SK-N-SH treated with all-trans-retinoic acid at 6 μM for 48 hours (cell line): ENCODE data around the gene FBXW11.

ENCODE experiments used
- ATAC-seq: fragments of 200-7000 bp; cut with Tn5 transposase; 3 replicates; pipeline ENCODE4 v1.9.1; 2020; ENCODE audit warnings: mild to moderate bottlenecking, moderate library complexity
- ARNTL ChIP-seq: fragments of 450-650 bp; formaldehyde crosslinking; IDR thresholded peaks from 2 replicates; pipeline ENCODE4 v1.5.0; 2020; ENCODE audit warnings: low read depth, mild to moderate bottlenecking, moderate library complexity, borderline replicate concordance
- BACH2 ChIP-seq: fragments of 250-450 bp; sonication (Bioruptor Pico); IDR thresholded peaks from 2 replicates; pipeline ENCODE4 v1.9.0; 2021; ENCODE audit warnings: mild to moderate bottlenecking, borderline replicate concordance
- CSDC2 ChIP-seq: fragments of 250-450 bp; sonication (Bioruptor Pico); IDR thresholded peaks from 2 replicates; pipeline ENCODE4 v1.5.0; 2020; ENCODE audit warnings: mild to moderate bottlenecking, moderate library complexity
- ESRRG ChIP-seq: fragments of 250-450 bp; sonication (Bioruptor Pico); IDR thresholded peaks from 2 replicates; pipeline ENCODE4 v1.6.1; 2021; ENCODE audit warnings: mild to moderate bottlenecking
- GLIS3 ChIP-seq: fragments of 250-450 bp; sonication (Bioruptor Pico); IDR thresholded peaks from 2 replicates; pipeline ENCODE4 v1.5.0; 2020; ENCODE audit warnings: mild to moderate bottlenecking, moderate library complexity
- ISL1 ChIP-seq: fragments of 250-450 bp; sonication (Bioruptor Pico); IDR thresholded peaks from 2 replicates; pipeline ENCODE4 v2.1.2; 2022; ENCODE audit warnings: mild to moderate bottlenecking, moderate library complexity
- OSR1 ChIP-seq: fragments of 250-450 bp; sonication (Bioruptor Pico); IDR thresholded peaks from 2 replicates; pipeline ENCODE4 v1.8.0; 2022; ENCODE audit warnings: moderate library complexity, mild to moderate bottlenecking, inconsistent platforms
- PPARA ChIP-seq: fragments of 250-450 bp; sonication (Bioruptor Pico); IDR thresholded peaks from 2 replicates; pipeline ENCODE4 v1.5.0; 2020; ENCODE audit warnings: mild to moderate bottlenecking, borderline replicate concordance
- RARB ChIP-seq: fragments of 250-450 bp; sonication (Bioruptor Pico); IDR thresholded peaks from 2 replicates; pipeline ENCODE4 v1.8.0; 2021; ENCODE audit warnings: mild to moderate bottlenecking, moderate library complexity
- SNAI2 ChIP-seq: fragments of 250-450 bp; sonication (Bioruptor Pico); IDR thresholded peaks from 2 replicates; pipeline ENCODE4 v1.5.0; 2020; ENCODE audit warnings: mild to moderate bottlenecking, moderate library complexity
- TOX ChIP-seq: fragments of 250-450 bp; sonication (Bioruptor Pico); IDR thresholded peaks from 2 replicates; pipeline ENCODE4 v1.8.0; 2021; ENCODE audit warnings: mild to moderate bottlenecking, moderate library complexity, borderline replicate concordance
- ZC3H10 ChIP-seq: fragments of 250-450 bp; sonication (Bioruptor Pico); IDR thresholded peaks from 2 replicates; pipeline ENCODE4 v1.5.1; 2021; ENCODE audit warnings: mild to moderate bottlenecking, moderate library complexity
- ZFP3 ChIP-seq: fragments of 250-450 bp; sonication (Bioruptor Pico); IDR thresholded peaks from 2 replicates; pipeline ENCODE4 v1.5.0; 2020; ENCODE audit warnings: mild to moderate bottlenecking, moderate library complexity
- ZFP30 ChIP-seq: fragments of 450-650 bp; formaldehyde crosslinking; IDR thresholded peaks from 2 replicates; pipeline ENCODE4 v1.5.0; 2022; ENCODE audit warnings: mild to moderate bottlenecking, moderate library complexity
- ZNF565 ChIP-seq: fragments of 450-650 bp; formaldehyde crosslinking; conservative IDR thresholded peaks from 2 replicates; pipeline ENCODE4 v1.5.0; 2020; ENCODE audit warnings: low read depth, mild to moderate bottlenecking, moderate library complexity
- ZNF70 ChIP-seq: fragments of 450-650 bp; formaldehyde crosslinking; IDR thresholded peaks from 2 replicates; pipeline ENCODE4 v1.5.0; 2020; ENCODE audit warnings: mild to moderate bottlenecking, moderate library complexity
- ZNF8 ChIP-seq: fragments of 450-650 bp; formaldehyde crosslinking; IDR thresholded peaks from 2 replicates; pipeline ENCODE4 v1.5.0; 2020; ENCODE audit warnings: mild to moderate bottlenecking, moderate library complexity
- TF ChIP-seq, protein P1 (sequence below): fragments of 250-450 bp; sonication (Bioruptor Pico); IDR thresholded peaks from 2 replicates; pipeline ENCODE4 v1.5.1; 2021; ENCODE audit warnings: mild to moderate bottlenecking, moderate library complexity
- TF ChIP-seq, protein P2 (sequence below): fragments of 250-450 bp; sonication (Bioruptor Pico); IDR thresholded peaks from 2 replicates; pipeline ENCODE4 v1.5.0; 2020; ENCODE audit warnings: mild to moderate bottlenecking, moderate library complexity
- TF ChIP-seq, protein P3 (sequence below): fragments of 250-450 bp; sonication (Bioruptor Pico); IDR thresholded peaks from 2 replicates; pipeline ENCODE4 v1.5.1; 2020; ENCODE audit warnings: low read depth, mild to moderate bottlenecking, moderate library complexity
- TF ChIP-seq, protein P4 (sequence below): fragments of 250-450 bp; sonication (Bioruptor Pico); IDR thresholded peaks from 2 replicates; pipeline ENCODE4 v1.8.0; 2021; ENCODE audit warnings: low read depth, mild to moderate bottlenecking, moderate library complexity, borderline replicate concordance
- TF ChIP-seq, protein P5 (sequence below): fragments of 250-450 bp; sonication (Bioruptor Pico); IDR thresholded peaks from 2 replicates; pipeline ENCODE4 v1.8.0; 2020; ENCODE audit warnings: mild to moderate bottlenecking, moderate library complexity, borderline replicate concordance

FBXW11 gene

DNA sequence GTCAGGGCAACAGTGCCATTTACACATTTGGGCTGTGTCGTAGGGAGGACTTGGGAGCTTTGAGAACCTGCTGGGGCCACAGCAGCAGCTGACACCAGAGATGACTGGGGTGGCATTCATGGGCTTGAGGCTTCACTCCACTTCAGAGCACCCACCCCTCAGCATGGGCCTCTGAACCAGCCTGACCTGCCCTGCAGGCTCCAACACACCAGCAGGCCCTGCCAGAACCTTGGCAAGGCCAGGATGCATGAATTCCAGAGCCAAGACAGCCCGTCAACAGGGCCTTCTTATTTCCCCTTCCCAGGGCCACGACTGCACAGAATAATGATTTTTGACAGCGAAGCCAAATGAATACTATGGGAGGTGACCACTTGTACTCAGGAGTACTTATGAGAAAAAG, 143.8 kb downstream of the FBXW11 start:
- TF ChIP-seq ESRRG (CRISPR knock-in tag), result no peak
- TF ChIP-seq ZFP3 (CRISPR knock-in tag), result no peak
- no peak for TF ChIP-seq SNAI2 (CRISPR knock-in tag)
- TF ChIP-seq, protein P1, sequence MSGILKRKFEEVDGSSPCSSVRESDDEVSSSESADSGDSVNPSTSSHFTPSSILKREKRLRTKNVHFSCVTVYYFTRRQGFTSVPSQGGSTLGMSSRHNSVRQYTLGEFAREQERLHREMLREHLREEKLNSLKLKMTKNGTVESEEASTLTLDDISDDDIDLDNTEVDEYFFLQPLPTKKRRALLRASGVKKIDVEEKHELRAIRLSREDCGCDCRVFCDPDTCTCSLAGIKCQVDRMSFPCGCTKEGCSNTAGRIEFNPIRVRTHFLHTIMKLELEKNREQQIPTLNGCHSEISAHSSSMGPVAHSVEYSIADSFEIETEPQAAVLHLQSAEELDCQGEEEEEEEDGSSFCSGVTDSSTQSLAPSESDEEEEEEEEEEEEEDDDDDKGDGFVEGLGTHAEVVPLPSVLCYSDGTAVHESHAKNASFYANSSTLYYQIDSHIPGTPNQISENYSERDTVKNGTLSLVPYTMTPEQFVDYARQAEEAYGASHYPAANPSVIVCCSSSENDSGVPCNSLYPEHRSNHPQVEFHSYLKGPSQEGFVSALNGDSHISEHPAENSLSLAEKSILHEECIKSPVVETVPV, result no peak
- no peak for TF ChIP-seq ZNF70 (CRISPR knock-in tag)
- TF ChIP-seq, protein P2, sequence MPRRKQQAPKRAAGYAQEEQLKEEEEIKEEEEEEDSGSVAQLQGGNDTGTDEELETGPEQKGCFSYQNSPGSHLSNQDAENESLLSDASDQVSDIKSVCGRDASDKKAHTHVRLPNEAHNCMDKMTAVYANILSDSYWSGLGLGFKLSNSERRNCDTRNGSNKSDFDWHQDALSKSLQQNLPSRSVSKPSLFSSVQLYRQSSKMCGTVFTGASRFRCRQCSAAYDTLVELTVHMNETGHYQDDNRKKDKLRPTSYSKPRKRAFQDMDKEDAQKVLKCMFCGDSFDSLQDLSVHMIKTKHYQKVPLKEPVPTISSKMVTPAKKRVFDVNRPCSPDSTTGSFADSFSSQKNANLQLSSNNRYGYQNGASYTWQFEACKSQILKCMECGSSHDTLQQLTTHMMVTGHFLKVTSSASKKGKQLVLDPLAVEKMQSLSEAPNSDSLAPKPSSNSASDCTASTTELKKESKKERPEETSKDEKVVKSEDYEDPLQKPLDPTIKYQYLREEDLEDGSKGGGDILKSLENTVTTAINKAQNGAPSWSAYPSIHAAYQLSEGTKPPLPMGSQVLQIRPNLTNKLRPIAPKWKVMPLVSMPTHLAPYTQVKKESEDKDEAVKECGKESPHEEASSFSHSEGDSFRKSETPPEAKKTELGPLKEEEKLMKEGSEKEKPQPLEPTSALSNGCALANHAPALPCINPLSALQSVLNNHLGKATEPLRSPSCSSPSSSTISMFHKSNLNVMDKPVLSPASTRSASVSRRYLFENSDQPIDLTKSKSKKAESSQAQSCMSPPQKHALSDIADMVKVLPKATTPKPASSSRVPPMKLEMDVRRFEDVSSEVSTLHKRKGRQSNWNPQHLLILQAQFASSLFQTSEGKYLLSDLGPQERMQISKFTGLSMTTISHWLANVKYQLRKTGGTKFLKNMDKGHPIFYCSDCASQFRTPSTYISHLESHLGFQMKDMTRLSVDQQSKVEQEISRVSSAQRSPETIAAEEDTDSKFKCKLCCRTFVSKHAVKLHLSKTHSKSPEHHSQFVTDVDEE (CRISPR knock-in tag), result no peak
- TF ChIP-seq TOX (CRISPR knock-in tag), result no peak
- no peak for TF ChIP-seq ZC3H10
- TF ChIP-seq, protein P3, sequence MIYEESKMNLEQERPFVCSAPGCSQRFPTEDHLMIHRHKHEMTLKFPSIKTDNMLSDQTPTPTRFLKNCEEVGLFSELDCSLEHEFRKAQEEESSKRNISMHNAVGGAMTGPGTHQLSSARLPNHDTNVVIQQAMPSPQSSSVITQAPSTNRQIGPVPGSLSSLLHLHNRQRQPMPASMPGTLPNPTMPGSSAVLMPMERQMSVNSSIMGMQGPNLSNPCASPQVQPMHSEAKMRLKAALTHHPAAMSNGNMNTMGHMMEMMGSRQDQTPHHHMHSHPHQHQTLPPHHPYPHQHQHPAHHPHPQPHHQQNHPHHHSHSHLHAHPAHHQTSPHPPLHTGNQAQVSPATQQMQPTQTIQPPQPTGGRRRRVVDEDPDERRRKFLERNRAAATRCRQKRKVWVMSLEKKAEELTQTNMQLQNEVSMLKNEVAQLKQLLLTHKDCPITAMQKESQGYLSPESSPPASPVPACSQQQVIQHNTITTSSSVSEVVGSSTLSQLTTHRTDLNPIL, result no peak
- TF ChIP-seq ARNTL (CRISPR knock-in tag), result no peak
- no peak for TF ChIP-seq ZNF8 (CRISPR knock-in tag)
- TF ChIP-seq GLIS3 (CRISPR knock-in tag), result no peak
- TF ChIP-seq ZNF565, result no peak
- no peak for TF ChIP-seq ISL1 (CRISPR knock-in tag)
- TF ChIP-seq, all 23 proteins: peak for 0
- no peak for ATAC-seq

DNA sequence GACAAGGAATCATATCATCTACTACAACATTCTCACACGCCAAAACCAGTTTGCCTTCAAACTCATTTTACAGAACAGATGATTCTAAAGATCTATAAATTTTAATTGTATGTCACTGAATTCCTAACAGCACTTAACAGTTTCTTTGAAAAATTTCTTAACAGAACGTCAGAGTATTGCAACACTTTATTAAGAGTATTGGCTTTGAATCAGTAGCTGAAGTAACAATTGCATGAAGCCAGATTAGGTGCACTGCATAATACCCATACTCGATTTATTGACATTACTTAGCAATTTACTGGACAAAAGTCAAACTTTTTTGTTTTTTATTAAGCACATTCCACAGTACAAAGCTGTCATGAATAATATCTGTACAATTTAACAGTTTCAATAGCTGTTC, 145.1 kb downstream of the FBXW11 start:
- TF ChIP-seq BACH2 (CRISPR knock-in tag) (no peak), OSR1 (CRISPR knock-in tag) (no peak), ZNF70 (CRISPR knock-in tag) (no peak), ZFP30 (CRISPR knock-in tag) (no peak), ZC3H10 (no peak), RARB (CRISPR knock-in tag) (no peak), PPARA (CRISPR knock-in tag) (no peak), SNAI2 (CRISPR knock-in tag) (no peak), ZNF565 (no peak), CSDC2 (CRISPR knock-in tag) (no peak), ISL1 (CRISPR knock-in tag) (no peak)
- TF ChIP-seq, protein P2 (CRISPR knock-in tag), result no peak
- TF ChIP-seq, protein P3, result no peak
- TF ChIP-seq, protein P4, sequence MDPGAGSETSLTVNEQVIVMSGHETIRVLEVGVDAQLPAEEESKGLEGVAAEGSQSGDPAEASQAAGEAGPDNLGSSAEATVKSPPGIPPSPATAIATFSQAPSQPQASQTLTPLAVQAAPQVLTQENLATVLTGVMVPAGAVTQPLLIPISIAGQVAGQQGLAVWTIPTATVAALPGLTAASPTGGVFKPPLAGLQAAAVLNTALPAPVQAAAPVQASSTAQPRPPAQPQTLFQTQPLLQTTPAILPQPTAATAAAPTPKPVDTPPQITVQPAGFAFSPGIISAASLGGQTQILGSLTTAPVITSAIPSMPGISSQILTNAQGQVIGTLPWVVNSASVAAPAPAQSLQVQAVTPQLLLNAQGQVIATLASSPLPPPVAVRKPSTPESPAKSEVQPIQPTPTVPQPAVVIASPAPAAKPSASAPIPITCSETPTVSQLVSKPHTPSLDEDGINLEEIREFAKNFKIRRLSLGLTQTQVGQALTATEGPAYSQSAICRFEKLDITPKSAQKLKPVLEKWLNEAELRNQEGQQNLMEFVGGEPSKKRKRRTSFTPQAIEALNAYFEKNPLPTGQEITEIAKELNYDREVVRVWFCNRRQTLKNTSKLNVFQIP (CRISPR knock-in tag), result no peak
- TF ChIP-seq, protein P1, result no peak
- TF ChIP-seq, protein P5, sequence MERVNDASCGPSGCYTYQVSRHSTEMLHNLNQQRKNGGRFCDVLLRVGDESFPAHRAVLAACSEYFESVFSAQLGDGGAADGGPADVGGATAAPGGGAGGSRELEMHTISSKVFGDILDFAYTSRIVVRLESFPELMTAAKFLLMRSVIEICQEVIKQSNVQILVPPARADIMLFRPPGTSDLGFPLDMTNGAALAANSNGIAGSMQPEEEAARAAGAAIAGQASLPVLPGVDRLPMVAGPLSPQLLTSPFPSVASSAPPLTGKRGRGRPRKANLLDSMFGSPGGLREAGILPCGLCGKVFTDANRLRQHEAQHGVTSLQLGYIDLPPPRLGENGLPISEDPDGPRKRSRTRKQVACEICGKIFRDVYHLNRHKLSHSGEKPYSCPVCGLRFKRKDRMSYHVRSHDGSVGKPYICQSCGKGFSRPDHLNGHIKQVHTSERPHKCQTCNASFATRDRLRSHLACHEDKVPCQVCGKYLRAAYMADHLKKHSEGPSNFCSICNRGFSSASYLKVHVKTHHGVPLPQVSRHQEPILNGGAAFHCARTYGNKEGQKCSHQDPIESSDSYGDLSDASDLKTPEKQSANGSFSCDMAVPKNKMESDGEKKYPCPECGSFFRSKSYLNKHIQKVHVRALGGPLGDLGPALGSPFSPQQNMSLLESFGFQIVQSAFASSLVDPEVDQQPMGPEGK, result no peak
- ATAC-seq, result no peak
